SK-N-SH (cell line): ENCODE results near the gene TRPM8. TPM values are rescaled to one million over a fixed set of nuclear protein-coding genes. Genes with fewer than 3 reads are reported as not detected.

ENCODE experiments used
- CTCF ChIA-PET: fragments of 300-600, 350-600 bp; formaldehyde crosslinking; extraction: SDS; loops from one replicate; lab custom pipeline; 2021; lab: Yijun Ruan, JAX
- POLR2A ChIA-PET: fragments of 350-600 bp; sonication (Branson Sonifier 250); formaldehyde crosslinking; extraction: SDS; loops from one replicate; lab custom pipeline; 2020; ENCODE audit warnings: antibody characterized with exemption, inconsistent platforms; lab: Yijun Ruan, JAX
- DNase-seq: peaks from one replicate; pipeline ENCODE4 v3.0.0; 2012
- H2AFZ ChIP-seq: fragments of 200-600 bp; sonication (generic); 2 replicates; pipeline ENCODE4 v1.8.1; 2016; ENCODE audit warnings: antibody characterized with exemption, mild to moderate bottlenecking, low read depth
- H3F3A ChIP-seq: fragments of 200-600 bp; sonication (generic); replicated peaks from 2 replicates; pipeline ENCODE3; 2016; ENCODE audit warnings: antibody characterized with exemption, mild to moderate bottlenecking; ENCODE audit not compliant: insufficient read depth
- H3K27ac ChIP-seq, 2 experiments: fragments of 200-500 bp in 1 of 2; fragments of 200-600 bp in 1 of 2; sonication (Bioruptor generic) in 1 of 2; sonication (generic), shearing (Covaris generic) in 1 of 2; 2 replicates each; pipeline versions ENCODE4 v1.5.1 to v1.6.1; 2014 to 2016; ENCODE audit warnings: low read depth in 2 of 2, inconsistent platforms in 1 of 2, low read length in 1 of 2, mild to moderate bottlenecking in 1 of 2, mixed read lengths in 1 of 2
- H3K27me3 ChIP-seq: fragments of 200-600 bp; sonication (generic), shearing (Covaris generic); 2 replicates; pipeline ENCODE4 v1.6.1; 2016; ENCODE audit warnings: mixed run types; ENCODE audit not compliant: insufficient read depth
- H3K36me3 ChIP-seq, 2 experiments: fragments of 200-500 bp in 1 of 2; fragments of 200-600 bp in 1 of 2; sonication (Bioruptor generic) in 1 of 2; sonication (generic) in 1 of 2; replicated peaks in 1 of 2; 2 replicates each; pipeline versions ENCODE3 to v1.5.1; 2014 to 2016; ENCODE audit warnings: low read length in 1 of 2, mild to moderate bottlenecking in 1 of 2; ENCODE audit not compliant: insufficient read depth in 2 of 2, control insufficient read depth in 1 of 2
- H3K4me1 ChIP-seq, 2 experiments: fragments of 200-500 bp in 1 of 2; fragments of 200-600 bp in 1 of 2; sonication (Bioruptor generic) in 1 of 2; sonication (generic), shearing (Covaris generic) in 1 of 2; 2 replicates each; pipeline versions ENCODE4 v1.5.1 to v1.6.1; 2014 to 2016; ENCODE audit warnings: low read depth in 1 of 2, low read length in 1 of 2, mixed run types in 1 of 2; ENCODE audit not compliant: insufficient read depth in 2 of 2, control insufficient read depth in 1 of 2
- H3K4me2 ChIP-seq: fragments of 200-600 bp; sonication (generic), shearing (Covaris generic); 2 replicates; pipeline ENCODE4 v1.6.1; 2017; ENCODE audit warnings: mixed run types
- H3K4me3 ChIP-seq, 2 experiments: fragments of 200-500 bp in 1 of 2; fragments of 200-600 bp in 1 of 2; sonication (Bioruptor generic) in 1 of 2; sonication (generic), shearing (Covaris generic) in 1 of 2; 2 replicates each; pipeline versions ENCODE4 v1.5.1 to v1.8.1; 2014 to 2016; ENCODE audit warnings: low read depth in 2 of 2, inconsistent platforms in 1 of 2, low read length in 1 of 2, mild to moderate bottlenecking in 1 of 2, mixed read lengths in 1 of 2, moderate library complexity in 1 of 2
- H3K79me2 ChIP-seq: fragments of 200-600 bp; sonication (generic); 2 replicates; pipeline ENCODE4 v1.8.1; 2017; ENCODE audit warnings: mild to moderate bottlenecking; ENCODE audit not compliant: insufficient read depth
- H3K9ac ChIP-seq: fragments of 200-600 bp; sonication (generic); 2 replicates; pipeline ENCODE4 v1.6.1; 2017; ENCODE audit warnings: mixed run types
- H3K9me2 ChIP-seq: fragments of 200-600 bp; sonication (generic); 2 replicates; pipeline ENCODE4 v1.6.1; 2017; ENCODE audit warnings: mixed run types
- H3K9me3 ChIP-seq: fragments of 200-600 bp; sonication (generic); 2 replicates; pipeline ENCODE4 v1.6.1; 2017; ENCODE audit warnings: mixed run types, mild to moderate bottlenecking, moderate library complexity
- H4K20me1 ChIP-seq: fragments of 200-600 bp; sonication (generic); 2 replicates; pipeline ENCODE4 v1.6.1; 2017; ENCODE audit warnings: mild to moderate bottlenecking, mixed run types; ENCODE audit not compliant: insufficient read depth
- CTCF ChIP-seq: fragments of 200-600 bp; sonication (generic); IDR thresholded peaks from 2 replicates; pipeline ENCODE4 v1.6.1; 2017; ENCODE audit warnings: antibody characterized with exemption, mild to moderate bottlenecking, moderate library complexity
- FOSL2 ChIP-seq: IDR thresholded peaks from 2 replicates; pipeline ENCODE4 v1.4.0; 2012; ENCODE audit warnings: low read depth, mild to moderate bottlenecking, moderate library complexity, borderline replicate concordance
- MEF2A ChIP-seq: IDR thresholded peaks from 2 replicates; pipeline ENCODE4 v1.4.0; 2012; ENCODE audit warnings: low read depth, borderline replicate concordance
- NFIC ChIP-seq: IDR thresholded peaks from 2 replicates; pipeline ENCODE4 v1.4.0; 2012; ENCODE audit warnings: borderline replicate concordance
- POLR2AphosphoS5 ChIP-seq: IDR thresholded peaks from 2 replicates; pipeline ENCODE4 v1.6.1; 2012; ENCODE audit warnings: low read depth, low read length
- RAD21 ChIP-seq: IDR thresholded peaks from 2 replicates; pipeline ENCODE4 v1.6.1; 2012; ENCODE audit warnings: mild to moderate bottlenecking, low read length
- RCOR1 ChIP-seq: fragments of 150-350 bp; IDR thresholded peaks from 2 replicates; pipeline ENCODE4 v1.6.1; 2017; ENCODE audit warnings: antibody characterized with exemption, low read length
- RFX5 ChIP-seq: IDR thresholded peaks from 2 replicates; pipeline ENCODE4 v1.6.1; 2012; ENCODE audit warnings: mild to moderate bottlenecking, improper control_type of control experiment, low read length
- SMC3 ChIP-seq: IDR thresholded peaks from 2 replicates; pipeline ENCODE4 v1.6.1; 2012; ENCODE audit warnings: low read depth, low read length, improper control_type of control experiment
- WGBS: methylation state at CpG from one replicate; pipeline ENCODE4 v1.1.6; 2017; ENCODE audit warnings: low lambda C conversion rate; 5-methylcytosine and 5-hydroxymethylcytosine counted together
- polyA plus RNA-seq, 3 experiments: library from polyadenylated mRNA; depleted of rRNA; stranded (reverse); fragments of >200 nt; gene quantifications; 2 replicates each; pipeline ENCODE4 v1.2.3, GENCODE V29; 2012
- TF ChIP-seq, protein P1 (sequence below): IDR thresholded peaks from 2 replicates; pipeline ENCODE4 v1.6.1; 2012; ENCODE audit warnings: mild to moderate bottlenecking, low read depth, low read length, moderate library complexity

Gene TRPM8
- polyA plus RNA-seq, 1 of the 3 experiments (the other 2 are of a cell fraction): 0.85 TPM

GRCh38 chr2:233912691-233913423 is 4.3 kb upstream of the TRPM8 start:
- no peaks in the 10 kb centered on the region; the same call in 1 of the 2 replicates for H3K27me3 ChIP-seq
- H3K9me3 ChIP-seq: no peaks in the 10 kb centered on the region
- H3K4me3 ChIP-seq: no peak overlapping the region
- H3K36me3 ChIP-seq: no peaks in the 10 kb centered on the region
- H3K4me1 ChIP-seq: no peaks in the 10 kb centered on the region
- H3K9me2 ChIP-seq: no peaks in the 10 kb centered on the region
- no peak for TF ChIP-seq RFX5
- TF ChIP-seq, protein P1, sequence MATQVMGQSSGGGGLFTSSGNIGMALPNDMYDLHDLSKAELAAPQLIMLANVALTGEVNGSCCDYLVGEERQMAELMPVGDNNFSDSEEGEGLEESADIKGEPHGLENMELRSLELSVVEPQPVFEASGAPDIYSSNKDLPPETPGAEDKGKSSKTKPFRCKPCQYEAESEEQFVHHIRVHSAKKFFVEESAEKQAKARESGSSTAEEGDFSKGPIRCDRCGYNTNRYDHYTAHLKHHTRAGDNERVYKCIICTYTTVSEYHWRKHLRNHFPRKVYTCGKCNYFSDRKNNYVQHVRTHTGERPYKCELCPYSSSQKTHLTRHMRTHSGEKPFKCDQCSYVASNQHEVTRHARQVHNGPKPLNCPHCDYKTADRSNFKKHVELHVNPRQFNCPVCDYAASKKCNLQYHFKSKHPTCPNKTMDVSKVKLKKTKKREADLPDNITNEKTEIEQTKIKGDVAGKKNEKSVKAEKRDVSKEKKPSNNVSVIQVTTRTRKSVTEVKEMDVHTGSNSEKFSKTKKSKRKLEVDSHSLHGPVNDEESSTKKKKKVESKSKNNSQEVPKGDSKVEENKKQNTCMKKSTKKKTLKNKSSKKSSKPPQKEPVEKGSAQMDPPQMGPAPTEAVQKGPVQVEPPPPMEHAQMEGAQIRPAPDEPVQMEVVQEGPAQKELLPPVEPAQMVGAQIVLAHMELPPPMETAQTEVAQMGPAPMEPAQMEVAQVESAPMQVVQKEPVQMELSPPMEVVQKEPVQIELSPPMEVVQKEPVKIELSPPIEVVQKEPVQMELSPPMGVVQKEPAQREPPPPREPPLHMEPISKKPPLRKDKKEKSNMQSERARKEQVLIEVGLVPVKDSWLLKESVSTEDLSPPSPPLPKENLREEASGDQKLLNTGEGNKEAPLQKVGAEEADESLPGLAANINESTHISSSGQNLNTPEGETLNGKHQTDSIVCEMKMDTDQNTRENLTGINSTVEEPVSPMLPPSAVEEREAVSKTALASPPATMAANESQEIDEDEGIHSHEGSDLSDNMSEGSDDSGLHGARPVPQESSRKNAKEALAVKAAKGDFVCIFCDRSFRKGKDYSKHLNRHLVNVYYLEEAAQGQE: peak; percentile 96
- no peak overlapping the region for H3K27ac ChIP-seq
- DNase-seq: no peak
- no peak overlapping the region for H3K4me2 ChIP-seq
- H3K9ac ChIP-seq: no peak overlapping the region
- no peaks in the 10 kb centered on the region for H3F3A ChIP-seq
- CTCF ChIA-PET: interaction anchor here (1.1 to 1.7 kb wide), 3 partner anchors 14 to 17 kb away, joined by 3 to 6 read pairs (median 3); no protein-coding TSS in a partner anchor
- WGBS: 61% methylated on average over 9 of the region's 9 CpGs
- no peaks in the 10 kb centered on the region for H4K20me1 ChIP-seq
- POLR2A ChIA-PET: no interaction called here
- H3K79me2 ChIP-seq: no peaks in the 10 kb centered on the region
- no peak overlapping the region for H2AFZ ChIP-seq

DNA sequence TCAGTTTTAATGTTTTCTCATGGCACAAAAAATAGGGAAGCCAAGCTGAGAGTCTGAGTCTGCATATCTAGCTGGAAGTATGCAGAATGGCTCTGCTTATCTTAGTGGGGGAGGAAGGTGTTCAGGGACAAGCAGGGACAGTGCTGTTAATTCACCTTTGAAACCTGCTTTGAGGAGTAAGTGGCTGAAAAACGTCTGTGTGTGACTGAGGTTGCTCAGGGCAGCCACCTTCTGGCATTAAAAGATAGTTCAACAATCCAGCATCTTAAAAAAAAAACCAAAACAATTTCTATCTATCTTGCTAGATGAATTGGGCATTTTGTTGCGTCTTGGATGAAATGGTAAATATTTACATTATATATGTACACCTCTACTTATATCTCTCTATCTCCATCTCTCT is 2.0 kb upstream of the TRPM8 start:
- H3K4me2 ChIP-seq: no peak overlapping the region
- H3K9ac ChIP-seq: no peak overlapping the region
- POLR2A ChIA-PET: no interaction called here
- H3K4me3 ChIP-seq: no peak overlapping the region
- DNase-seq: peak; percentile 32
- no peak overlapping the region for H3K27ac ChIP-seq
- CTCF ChIA-PET: interaction anchor here (0.7 to 2.3 kb wide), 8 partner anchors 10 to 76 kb away, joined by 3 to 8 read pairs (median 3); no protein-coding TSS in a partner anchor
- H3K79me2 ChIP-seq: no peaks in the 10 kb centered on the region
- TF ChIP-seq POLR2AphosphoS5: no peak
- no peak for TF ChIP-seq RCOR1
- no peak for TF ChIP-seq FOSL2
- peak; percentile 62 for TF ChIP-seq RAD21
- TF ChIP-seq NFIC: no peak
- TF ChIP-seq MEF2A: no peak
- TF ChIP-seq CTCF: peak; percentile 46
- peak; percentile 43; the same call in 1 of the 2 replicates for TF ChIP-seq SMC3
- WGBS: 32% methylated on average over 2 of the region's 2 CpGs
- H3K9me2 ChIP-seq: no peaks in the 10 kb centered on the region
- H3K9me3 ChIP-seq: no peaks in the 10 kb centered on the region
- no peaks in the 10 kb centered on the region for H3F3A ChIP-seq
- no peaks in the 10 kb centered on the region for H3K36me3 ChIP-seq
- H2AFZ ChIP-seq: no peak overlapping the region
- no peaks in the 10 kb centered on the region for H4K20me1 ChIP-seq
- peaks cover 0 to 3% of the 10 kb centered on the region in 2 experiments; a peak in 1 of 4 replicates for H3K4me1 ChIP-seq
- H3K27me3 ChIP-seq: peaks cover 4% of the 10 kb centered on the region; the same call in 1 of the 2 replicates
